Activated CD8-positive, alpha-beta memory T cell treated with anti-CD3 and anti-CD28 coated beads for 36 hours (primary cell): ENCODE measurements around the gene GZMB. TPM values are rescaled to one million over a fixed set of nuclear protein-coding genes. Genes with fewer than 3 reads are reported as not detected.

ENCODE experiments used
- CTCF ChIA-PET: fragments of 350-600 bp; sonication (Branson Sonifier 250); formaldehyde crosslinking; loops from one replicate; lab custom pipeline; 2021; ENCODE audit warnings: antibody characterized with exemption; lab: Charles Lee
- POLR2A ChIA-PET: fragments of 350-600 bp; sonication (Branson Sonifier 250); formaldehyde crosslinking; loops from one replicate; lab custom pipeline; 2021; ENCODE audit warnings: antibody characterized with exemption; lab: Charles Lee
- total RNA-seq, 2 experiments: library from RNA; stranded (reverse); gene quantifications; one replicate each; pipeline ENCODE4 v1.2.3, GENCODE V29; 2021

Gene GZMB
- total RNA-seq, 2 experiments from 2014 or later = 6,616 to 6,714 TPM

- CTCF ChIA-PET = no interaction called here
Observed at GRCh38 chr14:24639905-24640304, 5.9 kb upstream of the GZMB start.

GRCh38 chr14:24639270-24639669, 5.3 kb upstream of the GZMB start:
- ChIA-PET POLR2A (no interaction called here), CTCF (no interaction called here)

More at GRCh38 chr14:24639905-24640304, 5.9 kb upstream of the GZMB start:
- POLR2A ChIA-PET = interaction anchor here (0.8 kb wide), 1 partner anchor 9 kb away, joined by 5 read pairs; no protein-coding TSS in a partner anchor

- CTCF ChIA-PET = interaction anchor here (1.3 to 3.5 kb wide), 9 partner anchors 28 to 78 kb away, joined by 3 to 35 read pairs (median 6); no protein-coding TSS in a partner anchor
Observed at GRCh38 chr14:24633353-24633752, 637 bp downstream of the GZMB start.

GRCh38 chr14:24632761-24633160, 1.2 kb downstream of the GZMB start:
- CTCF ChIA-PET = interaction anchor here (1.3 to 3.5 kb wide), 4 partner anchors 27 to 47 kb away, joined by 3 to 35 read pairs (median 11); no protein-coding TSS in a partner anchor
- POLR2A ChIA-PET = interaction anchor here (0.6 to 3.6 kb wide), 5 partner anchors 27 to 499 kb away, joined by 3 to 46 read pairs (median 4); no protein-coding TSS in a partner anchor

More at GRCh38 chr14:24633353-24633752, 637 bp downstream of the GZMB start:
- POLR2A ChIA-PET = interaction anchor here (0.8 to 3.6 kb wide), 13 partner anchors 21 to 60 kb away, joined by 3 to 46 read pairs (median 4); no protein-coding TSS in a partner anchor

- CTCF ChIA-PET = interaction anchor here (1.3 to 3.5 kb wide), 3 partner anchors 27 to 47 kb away, joined by 3 to 35 read pairs (median 6); no protein-coding TSS in a partner anchor
- POLR2A ChIA-PET = interaction anchor here (0.8 to 3.6 kb wide), 3 partner anchors 26 to 42 kb away, joined by 3 to 46 read pairs (median 4); no protein-coding TSS in a partner anchor
Observed at GRCh38 chr14:24632336-24632735, 1.7 kb downstream of the GZMB start.

- CTCF ChIA-PET = interaction anchor here (0.7 to 3.5 kb wide), 3 partner anchors 24 to 48 kb away, joined by 3 to 35 read pairs (median 3); no protein-coding TSS in a partner anchor
- POLR2A ChIA-PET = interaction anchor here (0.8 to 3.6 kb wide), 5 partner anchors 24 to 42 kb away, joined by 3 to 46 read pairs (median 8); no protein-coding TSS in a partner anchor
Observed at GRCh38 chr14:24631749-24632335, 2.1 kb downstream of the GZMB start.

- POLR2A ChIA-PET = interaction anchor here (0.5 to 2.0 kb wide), 9 partner anchors 9 to 498 kb away, joined by 3 to 28 read pairs (median 5); no protein-coding TSS in a partner anchor
- CTCF ChIA-PET = interaction anchor here (0.7 to 1.7 kb wide), 7 partner anchors 23 to 200 kb away, joined by 3 to 8 read pairs (median 4); no protein-coding TSS in a partner anchor
Observed at GRCh38 chr14:24630872-24631477, 3.0 kb downstream of the GZMB start.

GRCh38 chr14:24630087-24630871, 3.7 kb downstream of the GZMB start:
- CTCF ChIA-PET = interaction anchor here (0.7 to 1.7 kb wide), 6 partner anchors 25 to 199 kb away, joined by 3 to 8 read pairs (median 4); no protein-coding TSS in a partner anchor
- POLR2A ChIA-PET = interaction anchor here (0.5 to 2.0 kb wide), 9 partner anchors 10 to 499 kb away, joined by 3 to 28 read pairs (median 5); no protein-coding TSS in a partner anchor

GRCh38 chr14:24629521-24629920, 4.5 kb downstream of the GZMB start:
- POLR2A ChIA-PET = interaction anchor here (1.0 to 2.0 kb wide), 3 partner anchors 24 to 45 kb away, joined by 3 to 28 read pairs (median 6); no protein-coding TSS in a partner anchor

GRCh38 chr14:24613747-24614146, 20.2 kb downstream of the GZMB start:
- CTCF ChIA-PET = interaction anchor here (1.0 to 1.3 kb wide), 2 partner anchors 8 to 132 kb away, joined by 3 read pairs; no protein-coding TSS in a partner anchor
- POLR2A ChIA-PET = no interaction called here

More at GRCh38 chr14:24629521-24629920, 4.5 kb downstream of the GZMB start:
- CTCF ChIA-PET = interaction anchor here (1.2 to 2.6 kb wide), 4 partner anchors 18 to 148 kb away, joined by 3 to 6 read pairs (median 4); no protein-coding TSS in a partner anchor

GRCh38 chr14:24613241-24613640, 20.7 kb downstream of the GZMB start:
- POLR2A ChIA-PET = no interaction called here
- CTCF ChIA-PET = interaction anchor here (1.3 kb wide), 1 partner anchor 8 kb away, joined by 3 read pairs; no protein-coding TSS in a partner anchor

GRCh38 chr14:24612196-24612595, 21.8 kb downstream of the GZMB start:
- ChIA-PET CTCF (interaction anchor here (1.4 to 2.0 kb wide), 2 partner anchors 16 to 81 kb away, joined by 3 to 6 read pairs; no protein-coding TSS in a partner anchor), POLR2A (interaction anchor here (0.9 to 2.0 kb wide), 2 partner anchors 16 to 22 kb away, joined by 3 to 7 read pairs; partner anchors contain the start of gene GZMB)

- CTCF ChIA-PET = interaction anchor here (0.6 to 2.3 kb wide), 5 partner anchors 17 to 127 kb away, joined by 3 to 10 read pairs (median 4); partner anchors contain the start of gene GZMB
- POLR2A ChIA-PET = interaction anchor here (0.6 to 1.3 kb wide), 3 partner anchors 19 to 84 kb away, joined by 3 to 7 read pairs (median 5); no protein-coding TSS in a partner anchor
Observed at GRCh38 chr14:24609655-24610344, 24.2 kb downstream of the GZMB start, which contains the start of gene GZMH. GZMH (minus strand) TSS chr14:24609685; CDS start chr14:24609613, 72 bp downstream.

- CTCF ChIA-PET = interaction anchor here (1.3 to 2.3 kb wide), 6 partner anchors 23 to 127 kb away, joined by 3 to 7 read pairs (median 3); partner anchors contain the start of gene GZMB
- POLR2A ChIA-PET = interaction anchor here (1.0 to 1.4 kb wide), 2 partner anchors 23 to 26 kb away, joined by 4 to 7 read pairs; partner anchors contain the start of gene GZMB
Observed at GRCh38 chr14:24607635-24608514, 26.1 kb downstream of the GZMB start.

- ChIA-PET CTCF (interaction anchor here (0.7 to 1.8 kb wide), 5 partner anchors 9 to 126 kb away, joined by 3 to 7 read pairs (median 3); partner anchors contain the start of gene GZMB), POLR2A (interaction anchor here (1.0 to 2.1 kb wide), 3 partner anchors 24 to 67 kb away, joined by 4 to 9 read pairs (median 7); partner anchors contain the start of gene GZMB)
Observed at GRCh38 chr14:24607081-24607480, 26.9 kb downstream of the GZMB start.
